Endodermal cell (in vitro differentiated cells): ENCODE measurements around the gene FAHD1. TPM values are rescaled to one million over a fixed set of nuclear protein-coding genes. Genes with fewer than 3 reads are reported as not detected.

ENCODE experiments used
- DNase-seq: peaks from one replicate; pipeline ENCODE4 v3.0.0-alpha.2; 2017
- H3K27ac ChIP-seq: 2 replicates; pipeline ENCODE4 v1.5.1; 2013; ENCODE audit warnings: mild to moderate bottlenecking, low read depth, low read length, moderate library complexity
- H3K27me3 ChIP-seq: 2 replicates; pipeline ENCODE4 v1.6.1; 2013; ENCODE audit warnings: mild to moderate bottlenecking, low read length, moderate library complexity; ENCODE audit not compliant: insufficient read depth, control insufficient read depth, poor library complexity, severe bottlenecking
- H3K36me3 ChIP-seq: 2 replicates; pipeline ENCODE4 v1.7.0; 2013; ENCODE audit warnings: mild to moderate bottlenecking, low read length, moderate library complexity; ENCODE audit not compliant: control insufficient read depth, insufficient read depth
- H3K4me1 ChIP-seq: one replicate; pipeline ENCODE4 v1.7.0; 2013; ENCODE audit warnings: low read length; ENCODE audit not compliant: control insufficient read depth, insufficient read depth
- H3K4me3 ChIP-seq: 2 replicates; pipeline ENCODE4 v1.5.1; 2013; ENCODE audit warnings: mild to moderate bottlenecking, low read length, moderate library complexity
- H3K9ac ChIP-seq: 2 replicates; pipeline ENCODE4 v1.6.1; 2013; ENCODE audit warnings: mild to moderate bottlenecking, low read length, moderate library complexity; ENCODE audit not compliant: poor library complexity, severe bottlenecking; ENCODE audit errors: extremely low read depth
- H3K9me3 ChIP-seq: 2 replicates; pipeline ENCODE4 v1.6.1; 2013; ENCODE audit warnings: mild to moderate bottlenecking, low read length, moderate library complexity; ENCODE audit not compliant: control insufficient read depth
- H3K27ac Mint-ChIP-seq: 2 replicates; pipeline ENCODE4 v1.8.0; 2020; ENCODE audit warnings: mixed read lengths
- H3K27me3 Mint-ChIP-seq: 2 replicates; pipeline ENCODE4 v1.8.0; 2021; ENCODE audit warnings: mild to moderate bottlenecking, mixed read lengths; ENCODE audit not compliant: insufficient read depth
- H3K36me3 Mint-ChIP-seq: 2 replicates; pipeline ENCODE4 v1.8.0; 2020; ENCODE audit warnings: low read depth, mixed read lengths
- H3K4me1 Mint-ChIP-seq: 2 replicates; pipeline ENCODE4 v1.8.0; 2020; ENCODE audit warnings: mixed read lengths
- H3K4me3 Mint-ChIP-seq: 2 replicates; pipeline ENCODE4 v1.8.0; 2020; ENCODE audit warnings: mild to moderate bottlenecking, moderate library complexity, mixed read lengths
- H3K9me3 Mint-ChIP-seq: 2 replicates; pipeline ENCODE4 v1.8.0; 2020; ENCODE audit warnings: mild to moderate bottlenecking, mixed read lengths
- CTCF ChIP-seq: fragments of 200-600 bp; sonication (generic); conservative IDR thresholded peaks from 2 replicates; pipeline ENCODE4 v1.5.0; 2021; ENCODE audit warnings: antibody characterized with exemption, mild to moderate bottlenecking
- WGBS, 2 experiments: methylation state at CpG; one replicate each; pipeline versions ENCODE4 v1.1.5 to v1.1.7; 2013; ENCODE audit warnings: missing lambda C conversion rate in 2 of 2, mixed read lengths in 1 of 2; ENCODE audit not compliant: insufficient coverage in 1 of 2, insufficient read length in 1 of 2; 5-methylcytosine and 5-hydroxymethylcytosine counted together
- total RNA-seq, 2 donors: library from RNA; stranded (reverse); fragmentation: NEBNext Ultra II Directional in 1 of 2; extraction: Animal tissue kit (Norgen Biotek cat#: 25700) in 1 of 2; gene quantifications; 2 replicates in 1 of 2; 3 replicates in 1 of 2; pipeline ENCODE4 v1.2.1, GENCODE V29; 2021

Gene FAHD1
- total RNA-seq, 2 donors from 2014 or later: 16.6 to 16.9 TPM

GRCh38 chr16:1778200-1779179, 48.5 kb upstream of the FAHD1 start:
- Histone ChIP-seq H3K27me3 (no peaks in the 10 kb centered on the region), H3K9ac (no peak overlapping the region), H3K4me3 (no peak overlapping the region), H3K36me3 (peaks cover 19% of the 10 kb centered on the region), H3K27ac (no peak overlapping the region), H3K9me3 (no peaks in the 10 kb centered on the region), H3K4me1 (peaks cover 8% of the 10 kb centered on the region)
- peaks cover 11% of the 10 kb centered on the region for H3K36me3 Mint-ChIP-seq
- WGBS, 2 experiments: 92 to 95% methylated on average over 21 to 33 of the region's 34 CpGs
- TF ChIP-seq CTCF: no peak
- peaks cover 10% of the 10 kb centered on the region for H3K4me1 Mint-ChIP-seq
- H3K27ac Mint-ChIP-seq: peak overlapping the region; percentile 66
- H3K9me3 Mint-ChIP-seq: no peaks in the 10 kb centered on the region
- DNase-seq: no peak
- H3K4me3 Mint-ChIP-seq: no peak overlapping the region
- no peaks in the 10 kb centered on the region for H3K27me3 Mint-ChIP-seq

DNA sequence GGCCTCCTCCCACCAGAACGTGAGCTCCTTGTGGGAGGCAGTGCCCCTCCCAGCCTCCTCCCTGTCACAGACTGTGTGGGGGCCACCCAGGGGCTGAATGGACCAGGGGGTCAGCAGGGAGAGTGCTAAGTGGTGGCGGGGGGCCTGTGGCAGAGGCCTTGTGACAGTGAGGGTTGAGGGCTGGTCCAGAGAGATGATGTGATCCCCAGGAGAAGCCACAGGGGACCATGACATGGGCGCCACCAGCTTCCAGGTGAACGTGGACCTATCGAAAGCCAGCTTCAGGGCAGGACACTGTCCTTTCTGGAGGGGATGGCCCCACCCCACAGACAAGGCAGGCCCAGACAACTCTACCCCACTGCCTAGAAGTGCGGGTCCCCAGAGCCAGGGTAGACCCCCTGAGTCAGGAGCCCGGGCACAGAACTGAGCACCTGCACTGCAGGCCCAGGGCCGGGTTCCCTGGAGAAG, 47.7 kb upstream of the FAHD1 start:
- no peak overlapping the region for H3K4me3 Mint-ChIP-seq
- H3K27ac Mint-ChIP-seq: peak overlapping the region; percentile 66
- no peaks in the 10 kb centered on the region for H3K9me3 ChIP-seq
- H3K4me1 Mint-ChIP-seq: peaks cover 10% of the 10 kb centered on the region
- peaks cover 11% of the 10 kb centered on the region for H3K36me3 Mint-ChIP-seq
- H3K27me3 Mint-ChIP-seq: no peaks in the 10 kb centered on the region
- H3K27me3 ChIP-seq: no peaks in the 10 kb centered on the region
- no peak overlapping the region for H3K9ac ChIP-seq
- H3K36me3 ChIP-seq: peaks cover 19% of the 10 kb centered on the region
- no peak for DNase-seq
- no peak overlapping the region for H3K4me3 ChIP-seq
- WGBS, 2 experiments: 92% methylated on average over 4 to 8 of the region's 8 CpGs
- no peak for TF ChIP-seq CTCF
- H3K9me3 Mint-ChIP-seq: no peaks in the 10 kb centered on the region
- H3K4me1 ChIP-seq: peaks cover 8% of the 10 kb centered on the region
- H3K27ac ChIP-seq: no peak overlapping the region

DNA sequence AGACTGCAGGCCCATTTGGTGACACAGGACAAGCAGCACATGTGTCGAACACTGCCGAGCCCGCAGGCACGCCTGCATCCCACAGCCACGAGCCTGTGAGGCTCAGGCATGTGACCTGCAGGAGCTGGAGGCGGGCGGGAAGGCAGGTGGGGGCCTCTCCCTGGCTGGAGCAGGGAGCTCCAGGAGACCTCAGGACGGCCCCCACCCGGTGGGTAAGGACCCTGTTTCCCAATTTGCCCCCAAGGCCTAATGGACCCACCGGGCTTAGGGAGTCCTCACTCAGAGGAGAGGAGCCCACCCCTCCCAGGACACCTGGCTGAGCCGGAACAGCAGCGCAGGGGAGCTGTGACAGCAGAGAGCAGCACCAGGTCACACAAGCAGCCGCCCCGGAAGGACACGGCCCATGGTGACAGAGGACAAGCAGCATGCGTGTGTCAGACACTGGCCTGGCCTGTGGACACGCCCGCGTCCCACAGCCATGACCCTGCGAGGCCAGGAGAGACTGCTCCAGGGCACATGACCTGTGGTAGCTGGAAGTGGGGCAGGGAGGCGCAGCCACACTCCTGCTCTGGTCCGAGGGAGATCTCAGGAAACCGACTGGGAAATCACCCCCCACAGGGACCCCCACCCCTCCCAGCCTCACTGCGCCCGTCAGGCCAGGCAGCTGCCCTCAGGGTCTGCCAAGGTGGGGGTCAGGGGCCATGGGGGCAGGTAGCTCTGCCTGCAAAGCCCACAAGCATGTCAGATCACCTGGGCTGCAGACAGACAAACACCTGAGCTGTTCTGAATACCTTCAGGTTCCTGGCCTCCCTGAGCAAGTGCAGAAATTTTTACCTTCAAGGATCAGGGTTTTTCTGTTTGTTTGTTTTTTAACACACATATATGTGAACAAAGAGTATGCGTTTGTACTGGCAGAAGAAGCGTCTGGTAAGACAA, 47.0 kb upstream of the FAHD1 start:
- Histone ChIP-seq H3K36me3 (peaks cover 19% of the 10 kb centered on the region), H3K27ac (no peak overlapping the region), H3K4me3 (no peak overlapping the region), H3K9me3 (no peaks in the 10 kb centered on the region), H3K4me1 (peaks cover 8% of the 10 kb centered on the region), H3K9ac (no peak overlapping the region), H3K27me3 (no peaks in the 10 kb centered on the region)
- no peaks in the 10 kb centered on the region for H3K27me3 Mint-ChIP-seq
- H3K4me1 Mint-ChIP-seq: peaks cover 10% of the 10 kb centered on the region
- H3K4me3 Mint-ChIP-seq: peak overlapping the region; percentile 85
- DNase-seq: no peak
- H3K9me3 Mint-ChIP-seq: no peaks in the 10 kb centered on the region
- H3K27ac Mint-ChIP-seq: no peak overlapping the region
- 92 to 93% methylated on average over 12 to 27 of the region's 27 CpGs for WGBS, 2 experiments
- H3K36me3 Mint-ChIP-seq: peaks cover 12% of the 10 kb centered on the region
- TF ChIP-seq CTCF: no peak
